ENCODE results near the gene LDHD. TPM values are rescaled to one million over a fixed set of nuclear protein-coding genes. Genes with fewer than 3 reads are reported as not detected.

Gene LDHD
- total RNA-seq, 1 donor from 2014 or later = not detected

DNA sequence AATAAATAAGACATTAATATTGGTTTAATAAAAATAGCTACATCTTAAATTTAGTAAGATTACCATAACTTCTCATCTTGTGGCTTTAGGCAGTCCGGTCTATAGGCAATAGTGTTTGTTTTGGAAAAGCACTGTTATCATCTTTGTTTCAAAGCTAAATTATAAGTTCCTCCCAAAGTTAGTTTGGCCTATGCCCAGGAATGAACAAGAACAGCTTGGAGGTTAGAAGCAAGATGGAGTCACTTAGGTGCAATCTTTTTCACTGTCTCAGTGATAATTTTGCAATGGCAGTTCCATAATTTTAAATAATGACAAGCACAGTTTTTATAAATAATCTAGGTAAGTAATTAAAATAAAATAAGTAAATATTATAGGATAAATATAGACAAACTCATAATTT lies 6.0 kb upstream of the LDHD start:
- Mint-ChIP-seq H3K4me3 (no peak overlapping the region), H3K9me3 (peaks cover 8% of the 10 kb centered on the region), H3K36me3 (ENCODE audit: low read depth) (no peaks in the 10 kb centered on the region), H3K4me1 (no peaks in the 10 kb centered on the region), H3K27me3 (peaks cover under 1% of the 10 kb centered on the region), H3K27ac (no peak overlapping the region)
- DNase-seq = no peak
- CTCF ChIA-PET = no interaction called here
- intact Hi-C loops (cut with micrococcal nuclease) = no loop called here
- no peak for TF ChIP-seq CTCF (IDR thresholded peaks at IDR 0.05)
- no peak for ATAC-seq (ENCODE audit: low read depth)
- POLR2A ChIA-PET = no interaction called here

DNA sequence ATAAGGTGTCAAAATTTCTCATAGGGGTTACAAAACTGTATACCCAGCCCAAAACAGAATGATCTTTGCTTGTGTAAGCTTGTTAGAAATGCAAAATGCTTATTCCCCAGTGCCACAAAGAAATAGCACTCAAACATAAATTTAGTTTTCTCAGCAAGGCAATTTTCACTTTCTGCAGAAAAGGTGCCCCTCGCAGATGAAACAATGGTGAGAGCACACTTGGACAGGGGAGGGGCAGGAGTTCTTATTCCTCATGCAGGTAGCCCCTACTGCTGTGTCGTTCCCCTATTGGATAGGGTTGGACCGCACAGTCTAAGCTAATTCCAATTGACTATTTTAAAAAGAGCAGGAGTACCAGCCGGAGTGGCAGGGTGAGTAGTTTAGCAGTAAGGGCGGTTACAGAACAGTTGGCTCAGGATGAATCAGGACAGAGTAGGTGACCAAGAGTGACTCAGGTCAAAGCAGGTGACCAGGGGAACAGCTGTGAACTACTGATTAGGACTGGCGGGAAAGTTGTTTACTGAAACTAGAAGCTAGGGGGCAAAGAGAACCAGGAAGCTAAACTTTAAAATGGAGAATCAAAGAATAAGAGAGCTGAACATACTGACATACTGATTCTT lies 5.5 kb upstream of the LDHD start:
- DNase-seq (no peak), ATAC-seq (ENCODE audit: low read depth) (no peak)
- ChIA-PET POLR2A (no interaction called here), CTCF (no interaction called here)
- H3K27ac Mint-ChIP-seq = no peak overlapping the region
- intact Hi-C loops (cut with micrococcal nuclease) = no loop called here
- no peak for TF ChIP-seq CTCF (IDR thresholded peaks at IDR 0.05)
- H3K4me3 Mint-ChIP-seq = no peak overlapping the region
- H3K36me3 Mint-ChIP-seq (ENCODE audit: low read depth) = no peaks in the 10 kb centered on the region
- H3K4me1 Mint-ChIP-seq = no peaks in the 10 kb centered on the region
- H3K27me3 Mint-ChIP-seq = peaks cover 2% of the 10 kb centered on the region
- peaks cover 4% of the 10 kb centered on the region for H3K9me3 Mint-ChIP-seq

DNA sequence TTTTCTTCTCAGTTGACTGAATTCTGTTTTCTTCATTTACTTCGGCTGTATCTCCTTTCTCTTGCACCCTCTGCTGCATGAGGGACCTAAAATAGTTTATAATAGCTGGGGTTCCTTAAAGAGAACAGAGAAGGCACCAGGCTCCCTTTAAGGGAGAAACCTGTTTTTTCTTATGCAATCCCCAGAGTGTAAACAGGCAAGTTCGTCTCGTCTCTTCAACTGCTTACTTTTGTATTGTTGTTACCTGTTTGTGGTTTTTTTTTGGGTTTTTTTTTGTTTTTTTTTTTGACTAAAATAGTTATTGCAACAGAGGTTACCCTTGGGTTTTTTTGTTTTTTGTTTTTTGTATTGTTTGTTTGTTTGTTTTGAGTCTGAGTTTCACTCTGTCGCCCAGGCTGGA lies 3.7 kb upstream of the LDHD start:
- DNase-seq (no peak), ATAC-seq (ENCODE audit: low read depth) (no peak)
- Mint-ChIP-seq H3K4me3 (no peak overlapping the region), H3K9me3 (peaks cover 3% of the 10 kb centered on the region), H3K4me1 (no peaks in the 10 kb centered on the region), H3K27ac (no peak overlapping the region), H3K36me3 (ENCODE audit: low read depth) (no peaks in the 10 kb centered on the region), H3K27me3 (peaks cover 5% of the 10 kb centered on the region)
- no peak for TF ChIP-seq CTCF (IDR thresholded peaks at IDR 0.05)
- intact Hi-C loops (cut with micrococcal nuclease) = no loop called here
- POLR2A ChIA-PET = no interaction called here
- CTCF ChIA-PET = interaction anchor here (1.2 kb wide), 1 partner anchor 9 kb away, joined by 3 read pairs; no protein-coding TSS in a partner anchor

DNA sequence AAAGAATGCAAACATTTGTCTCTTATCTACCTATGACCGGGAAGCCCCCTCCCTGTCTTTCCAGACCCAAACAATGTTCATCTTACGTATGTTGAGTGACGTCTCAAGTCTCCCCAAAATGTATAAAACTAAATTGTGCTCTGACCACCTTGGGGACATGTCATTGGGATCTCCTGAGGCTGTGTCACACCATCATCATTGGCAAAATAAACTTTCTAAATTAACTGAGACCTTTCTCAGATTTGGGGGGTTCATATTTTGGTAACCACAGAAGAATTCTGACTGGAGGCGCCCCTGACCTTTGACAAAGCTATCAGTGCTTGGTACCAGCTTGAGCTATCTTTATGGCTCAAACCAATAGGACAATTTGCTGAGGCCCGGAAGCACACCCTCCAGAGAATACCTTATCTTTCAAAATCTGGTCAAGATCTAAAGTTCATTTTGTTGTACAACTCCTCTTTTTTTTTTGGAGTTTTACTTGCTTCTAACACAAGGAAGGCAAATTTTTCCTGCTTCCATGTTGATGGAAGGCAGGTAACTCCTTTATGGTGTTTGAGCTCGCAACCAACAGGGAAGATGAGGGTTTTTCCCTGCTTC lies 2.5 kb upstream of the LDHD start:
- POLR2A ChIA-PET = interaction anchor here (0.6 kb wide), 1 partner anchor 60 kb away, joined by 3 read pairs; no protein-coding TSS in a partner anchor
- no peak for DNase-seq
- CTCF ChIA-PET = interaction anchor here (0.9 kb wide), 1 partner anchor 121 kb away, joined by 3 read pairs; the partner anchor contains the start of gene ZNRF1
- peaks cover 5% of the 10 kb centered on the region for H3K27me3 Mint-ChIP-seq
- no peak for ATAC-seq (ENCODE audit: low read depth)
- TF ChIP-seq CTCF (IDR thresholded peaks at IDR 0.05) = no peak
- H3K27ac Mint-ChIP-seq = no peak overlapping the region
- intact Hi-C loops (cut with micrococcal nuclease) = no loop called here
- H3K36me3 Mint-ChIP-seq (ENCODE audit: low read depth) = no peaks in the 10 kb centered on the region
- H3K4me3 Mint-ChIP-seq = no peak overlapping the region
- no peaks in the 10 kb centered on the region for H3K4me1 Mint-ChIP-seq
- peaks cover 3% of the 10 kb centered on the region for H3K9me3 Mint-ChIP-seq

DNA sequence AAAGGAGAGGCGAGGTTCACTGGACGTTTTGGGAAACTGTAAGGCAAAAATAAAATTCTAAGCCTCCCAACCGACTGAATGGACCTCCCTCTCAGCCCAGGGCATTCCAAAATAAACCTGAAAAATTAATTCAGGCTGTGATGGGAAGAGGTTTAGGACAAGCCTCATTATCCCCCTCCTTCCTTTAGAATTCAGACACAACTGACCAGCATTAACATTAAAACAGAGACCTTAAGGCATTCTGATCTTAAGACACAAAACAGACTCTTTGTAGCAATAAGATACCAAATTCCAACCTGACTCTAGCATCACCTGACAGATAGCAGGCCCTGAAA lies 298 bp upstream of the LDHD start:
- Mint-ChIP-seq H3K9me3 (no peaks in the 10 kb centered on the region), H3K27me3 (peaks cover 14% of the 10 kb centered on the region), H3K27ac (no peak overlapping the region), H3K36me3 (ENCODE audit: low read depth) (no peaks in the 10 kb centered on the region), H3K4me1 (peaks cover 2% of the 10 kb centered on the region), H3K4me3 (no peak overlapping the region)
- intact Hi-C loops (cut with micrococcal nuclease) = no loop called here
- ATAC-seq (ENCODE audit: low read depth) (no peak), DNase-seq (no peak)
- no peak for TF ChIP-seq CTCF (IDR thresholded peaks at IDR 0.05)
- CTCF ChIA-PET = interaction anchor here (1.4 kb wide), 1 partner anchor 119 kb away, joined by 3 read pairs; the partner anchor contains the start of gene ZNRF1
- POLR2A ChIA-PET = no interaction called here
